Fibroblast of skin of right quadriceps (primary cell): Measurements from ENCODE around the gene KIF13A.
"Not testable (repeated sequence)": the region's sequence is repeated elsewhere in the genome, so short reads cannot be mapped to it uniquely, and the experiment has no call there.

ENCODE experiments used
- DNase-seq: peaks from one replicate; pipeline ENCODE4 v3.0.0-alpha.2; 2013

KIF13A gene

DNA sequence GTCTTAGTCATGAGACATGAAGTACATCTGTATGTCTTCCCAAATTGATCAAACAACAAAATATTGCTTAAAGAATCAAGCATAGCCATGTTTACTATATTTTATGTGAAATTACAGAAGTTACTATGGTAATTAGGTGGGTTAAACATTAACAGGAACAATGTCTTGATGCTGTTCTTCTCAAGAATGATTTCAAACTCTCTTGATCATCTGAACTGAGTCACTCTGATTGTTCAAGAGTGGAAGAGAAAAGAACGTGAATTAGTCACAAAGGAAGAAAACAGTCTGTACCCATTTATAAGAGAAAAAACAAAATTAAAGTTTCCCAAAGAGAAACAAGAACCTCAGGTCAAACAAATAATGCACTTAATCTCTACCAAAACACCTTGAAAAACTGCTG is 218.6 kb downstream of the KIF13A start:
- DNase-seq, result no peak

DNA sequence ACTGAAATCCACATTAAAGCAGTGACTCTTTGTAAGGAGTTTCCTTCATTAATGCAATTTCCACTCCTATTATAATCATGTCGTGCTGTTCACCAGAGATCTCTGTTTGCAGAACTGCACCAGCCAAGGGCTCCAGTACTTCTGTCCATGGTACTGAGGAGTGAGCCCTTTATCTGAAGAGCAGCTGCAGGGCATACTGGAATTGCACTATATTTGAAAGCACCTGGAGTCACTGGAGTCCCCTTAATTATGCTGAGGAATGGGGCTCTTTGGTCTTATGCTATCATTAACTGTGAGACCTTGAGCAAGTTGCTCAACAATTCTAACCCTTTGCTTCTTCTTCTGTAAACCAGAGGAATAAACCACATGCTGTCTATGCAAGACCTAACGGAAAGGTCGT is 219.0 kb downstream of the KIF13A start:
- DNase-seq, result peak; percentile 12

DNA sequence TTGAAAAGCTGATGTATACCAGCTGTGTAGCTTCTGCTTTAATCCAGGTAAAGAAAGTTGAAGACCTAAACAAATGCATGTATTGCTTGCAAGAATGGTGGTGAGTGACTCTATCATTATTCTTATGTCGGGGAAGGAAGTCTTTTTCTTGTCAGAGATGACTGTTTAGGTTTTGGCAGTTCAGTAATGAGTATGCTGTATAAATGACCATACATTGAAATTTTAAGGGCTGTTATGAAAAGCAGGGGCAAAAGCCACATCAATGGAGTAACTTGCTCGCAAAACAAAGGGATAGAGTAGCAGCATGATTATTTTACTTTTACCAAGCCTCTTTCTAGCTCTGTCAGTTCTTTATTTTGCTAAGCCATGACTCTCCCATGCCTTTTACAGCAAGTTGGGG is 224.8 kb downstream of the KIF13A start:
- no peak for DNase-seq

DNA sequence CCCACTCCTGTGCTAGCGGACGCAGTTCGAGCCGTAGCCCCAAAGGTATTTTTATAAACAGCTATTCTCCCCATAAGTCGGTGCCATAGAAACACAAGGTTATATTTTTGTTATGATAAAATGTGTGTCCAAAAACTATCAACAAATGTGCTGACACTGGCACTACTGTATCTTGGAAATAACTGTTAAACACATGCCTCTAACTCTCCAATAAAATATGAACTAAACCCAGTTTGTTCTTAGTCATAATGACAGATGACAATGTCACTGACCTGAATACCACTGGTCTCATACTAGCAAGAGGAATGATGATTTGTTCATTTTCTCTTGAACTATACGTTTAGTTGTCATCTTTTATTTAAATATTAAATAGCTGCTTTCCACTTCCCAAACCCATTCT is 229.3 kb downstream of the KIF13A start:
- DNase-seq, result no peak

DNA sequence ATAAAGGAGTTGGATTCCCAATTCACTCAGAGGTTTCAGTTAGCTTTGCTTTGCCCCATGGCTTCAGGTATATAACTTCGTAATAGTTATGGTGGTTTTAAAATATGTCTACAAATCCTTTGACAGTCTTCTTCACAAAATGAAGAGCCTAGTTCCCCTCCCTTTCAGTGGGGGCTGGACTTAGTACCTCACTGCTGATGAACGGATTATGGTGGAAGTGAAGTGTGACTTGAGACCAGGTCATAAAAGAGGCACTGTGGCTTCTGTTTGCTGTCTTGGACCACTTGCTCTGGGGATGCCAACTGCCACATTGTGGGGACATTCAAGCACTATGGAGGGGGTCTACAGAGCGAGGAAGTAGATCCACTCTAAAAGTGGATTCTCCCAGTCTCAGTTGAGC is 233.2 kb downstream of the KIF13A start:
- no peak for DNase-seq

DNA sequence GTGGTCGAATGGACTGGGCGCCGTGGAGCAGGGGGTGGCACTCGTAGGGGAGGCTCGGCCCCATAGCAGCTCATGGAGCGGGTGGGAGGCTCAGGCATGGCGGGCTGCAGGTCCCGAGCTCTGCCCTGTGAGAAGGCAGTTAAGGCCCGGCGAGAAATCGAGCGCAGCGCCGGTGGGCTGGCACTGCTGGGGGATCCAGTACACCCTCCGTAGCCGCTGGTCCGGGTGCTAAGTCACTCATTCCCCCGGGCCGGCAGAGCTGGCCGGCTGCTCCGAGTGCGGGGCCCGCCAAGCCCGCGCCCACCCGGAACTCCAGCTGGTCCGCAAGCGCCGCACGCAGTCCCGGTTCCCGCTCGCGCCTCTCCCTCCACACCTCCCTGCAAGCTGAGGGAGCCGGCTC is 242.1 kb downstream of the KIF13A start:
- DNase-seq, result not testable (repeated sequence)

DNA sequence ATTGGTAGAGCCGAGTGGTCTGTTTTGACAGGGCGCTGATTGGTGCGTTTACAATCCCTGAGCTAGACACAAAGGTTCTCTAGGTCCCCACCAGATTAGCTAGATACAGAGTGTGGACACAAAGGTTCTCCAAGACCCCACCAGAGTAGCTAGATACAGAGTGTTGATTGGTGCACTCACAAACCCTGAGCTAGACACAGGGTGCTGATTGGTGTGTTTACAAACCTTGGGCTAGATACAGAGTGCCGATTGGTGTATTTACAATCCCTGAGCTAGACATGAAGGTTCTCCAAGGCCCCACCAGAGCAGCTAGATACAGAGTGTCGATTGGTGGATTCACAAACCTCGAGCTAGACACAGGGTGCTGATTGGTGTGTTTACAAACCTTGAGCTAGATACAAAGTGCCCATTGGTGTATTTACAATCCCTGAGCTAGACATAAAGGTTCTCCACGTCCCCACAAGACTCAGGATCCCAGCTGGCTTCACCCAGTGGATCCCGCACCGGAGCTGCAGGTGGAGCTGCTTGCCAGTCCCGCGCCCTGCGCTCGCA is 242.6 kb downstream of the KIF13A start:
- not testable (repeated sequence) for DNase-seq

DNA sequence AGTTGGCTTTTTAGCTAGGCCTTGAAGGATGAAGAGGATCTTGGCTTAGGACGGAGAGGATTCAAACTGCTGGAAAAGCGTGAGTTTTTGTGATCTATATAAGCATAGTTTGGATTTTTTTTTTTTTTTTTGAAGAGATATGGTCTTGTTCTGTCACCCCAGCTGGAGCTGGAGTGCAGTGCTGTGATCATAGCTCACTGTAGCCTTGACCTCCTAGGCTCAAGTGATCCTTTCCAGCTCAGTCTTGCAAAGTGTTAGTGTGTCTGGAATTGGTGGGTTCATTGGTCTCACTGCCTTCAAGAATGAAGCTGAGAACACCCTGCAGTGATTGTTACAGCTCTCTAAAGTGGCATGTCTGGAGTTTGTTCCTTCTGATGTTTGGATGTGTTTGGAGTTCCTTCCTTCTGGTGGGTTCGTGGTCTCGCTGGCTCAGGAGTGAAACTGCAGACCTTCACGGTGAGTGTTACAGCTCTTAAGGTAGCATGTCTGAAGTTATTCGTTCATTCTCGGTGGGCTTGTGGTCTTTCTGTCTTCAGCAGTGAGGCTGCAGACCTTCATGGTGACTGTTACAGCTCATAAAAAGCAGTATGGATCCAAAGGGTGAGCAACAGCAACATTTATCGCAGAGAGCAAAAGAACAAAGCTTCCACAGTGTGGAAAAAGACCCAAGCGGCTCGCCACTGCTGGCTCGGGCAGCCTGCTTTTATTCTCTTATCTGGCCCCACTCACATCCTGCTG is 243.2 kb downstream of the KIF13A start:
- DNase-seq, result no peak

DNA sequence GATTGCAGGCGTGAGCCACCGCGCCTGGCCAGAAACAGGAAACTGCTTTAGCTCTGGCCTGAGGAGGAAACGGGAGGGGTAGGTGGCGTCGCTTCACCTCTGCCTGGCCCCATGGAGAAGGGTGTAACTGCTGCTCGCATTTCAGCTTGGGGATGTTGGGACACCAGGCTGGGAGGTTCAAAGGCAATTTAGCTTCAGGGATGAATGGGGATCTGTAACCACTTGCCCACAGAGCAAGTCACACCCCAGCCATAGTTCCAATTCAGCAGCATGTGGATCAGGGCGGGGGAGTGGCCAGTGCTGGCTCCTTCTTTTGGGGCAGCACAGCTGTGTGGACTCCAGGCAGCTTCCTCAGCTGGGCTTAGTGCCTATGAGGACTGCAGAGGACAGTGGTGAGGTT is 245.9 kb downstream of the KIF13A start:
- no peak for DNase-seq

DNA sequence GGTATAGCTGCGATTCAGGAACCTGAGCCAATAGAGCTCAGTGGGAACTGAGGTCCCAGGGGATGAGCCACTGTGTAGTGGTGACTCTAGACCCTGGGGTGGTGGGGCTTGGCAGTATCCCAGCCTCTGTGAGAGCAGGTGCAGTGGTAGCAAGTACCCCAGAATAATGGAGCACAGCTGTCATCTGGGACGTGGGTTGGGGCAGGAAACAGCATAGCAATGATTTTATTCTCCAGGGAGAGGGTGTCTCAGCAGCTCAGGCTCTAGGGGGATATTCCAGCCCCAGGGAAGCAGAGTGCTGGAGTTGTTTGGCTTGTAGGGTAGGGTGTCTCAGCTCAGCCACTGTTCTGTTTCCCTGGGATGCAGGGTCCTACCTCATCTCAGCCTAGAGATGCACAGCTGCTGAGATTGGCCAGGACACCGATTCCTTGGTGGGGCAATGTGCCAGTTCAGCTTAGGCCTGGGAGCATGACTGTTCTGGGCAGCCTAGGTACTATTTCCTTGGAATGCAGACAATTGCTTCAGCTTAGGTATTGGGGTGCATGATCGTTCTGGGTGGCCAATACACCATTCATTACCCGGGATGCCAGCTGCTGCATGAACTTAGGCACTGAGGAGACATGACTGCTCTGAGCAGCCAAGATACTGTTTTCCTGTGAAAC is 246.7 kb downstream of the KIF13A start:
- no peak for DNase-seq

DNA sequence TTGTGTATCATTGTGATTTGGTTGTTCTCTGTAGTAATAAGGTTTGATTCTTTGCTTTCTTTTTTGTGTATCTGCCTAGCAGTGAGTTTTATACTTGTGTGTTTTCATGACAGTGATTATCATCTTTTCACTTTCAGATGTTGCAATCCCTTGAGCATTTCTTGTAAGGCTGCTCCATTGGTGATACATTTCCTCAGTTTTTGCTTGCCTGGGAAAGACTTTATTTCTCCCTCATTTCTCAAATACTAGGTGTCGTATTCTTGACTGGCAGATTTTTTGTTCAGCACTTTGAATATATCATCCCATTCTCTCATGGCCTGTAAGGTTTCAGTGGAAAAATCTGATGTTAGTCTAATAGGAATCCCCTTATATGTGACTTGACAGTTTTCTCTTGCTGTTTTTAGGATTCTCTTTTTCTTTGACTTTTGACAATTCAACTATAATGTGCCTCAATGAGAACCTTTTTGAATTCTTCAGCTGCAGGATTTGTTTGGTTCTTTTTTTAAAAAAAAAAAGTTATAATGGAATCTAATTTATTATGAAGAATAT is 249.7 kb downstream of the KIF13A start:
- DNase-seq, result no peak

DNA sequence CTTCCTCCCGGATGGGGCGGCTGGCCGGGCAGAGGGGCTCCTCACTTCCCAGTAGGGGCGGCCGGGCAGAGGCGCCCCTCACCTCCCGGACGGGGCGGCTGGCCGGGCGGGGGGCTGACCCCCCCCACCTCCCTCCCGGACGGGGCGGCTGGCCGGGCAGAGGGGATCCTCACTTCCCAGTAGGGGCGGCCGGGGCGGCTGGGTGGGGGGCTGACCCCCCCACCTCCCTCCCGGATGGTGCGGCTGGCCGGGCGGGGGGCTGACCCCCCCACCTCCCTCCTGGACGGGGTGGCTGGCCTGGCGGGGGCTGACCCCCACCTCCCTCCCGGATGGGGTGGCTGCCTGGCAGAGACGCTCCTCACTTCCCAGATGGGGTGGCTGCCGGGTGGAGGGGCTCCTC is 252.1 kb downstream of the KIF13A start:
- not testable (repeated sequence) for DNase-seq

DNA sequence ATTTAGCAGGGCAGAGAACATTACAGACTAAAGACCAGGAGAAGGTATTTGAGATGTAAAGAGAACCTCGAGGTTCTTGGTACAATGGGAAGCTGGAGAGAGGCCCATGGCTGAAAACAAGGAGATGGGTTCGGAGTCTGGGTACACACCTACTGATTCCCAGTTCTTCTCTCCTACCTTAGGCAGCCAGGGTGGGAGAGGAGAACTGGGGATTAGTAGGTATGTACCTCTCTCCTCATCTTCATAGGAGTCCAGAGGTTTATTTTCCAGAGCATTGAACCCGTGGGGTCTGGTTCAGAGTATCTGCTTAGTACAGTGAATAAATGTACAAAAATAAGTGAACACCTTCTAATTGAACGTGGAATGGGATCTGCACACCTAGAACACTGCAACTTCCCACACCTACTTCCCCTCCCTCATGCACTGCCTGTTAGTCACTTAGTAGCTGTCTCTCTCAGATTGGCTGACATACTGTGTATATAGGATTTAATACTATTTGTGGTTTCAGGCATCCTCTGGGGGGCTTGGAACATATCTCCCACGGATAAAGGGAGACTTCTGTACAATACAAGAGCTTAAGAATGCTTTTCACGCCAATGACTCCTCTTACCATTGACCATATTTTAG is 257.2 kb downstream of the KIF13A start:
- no peak for DNase-seq

DNA sequence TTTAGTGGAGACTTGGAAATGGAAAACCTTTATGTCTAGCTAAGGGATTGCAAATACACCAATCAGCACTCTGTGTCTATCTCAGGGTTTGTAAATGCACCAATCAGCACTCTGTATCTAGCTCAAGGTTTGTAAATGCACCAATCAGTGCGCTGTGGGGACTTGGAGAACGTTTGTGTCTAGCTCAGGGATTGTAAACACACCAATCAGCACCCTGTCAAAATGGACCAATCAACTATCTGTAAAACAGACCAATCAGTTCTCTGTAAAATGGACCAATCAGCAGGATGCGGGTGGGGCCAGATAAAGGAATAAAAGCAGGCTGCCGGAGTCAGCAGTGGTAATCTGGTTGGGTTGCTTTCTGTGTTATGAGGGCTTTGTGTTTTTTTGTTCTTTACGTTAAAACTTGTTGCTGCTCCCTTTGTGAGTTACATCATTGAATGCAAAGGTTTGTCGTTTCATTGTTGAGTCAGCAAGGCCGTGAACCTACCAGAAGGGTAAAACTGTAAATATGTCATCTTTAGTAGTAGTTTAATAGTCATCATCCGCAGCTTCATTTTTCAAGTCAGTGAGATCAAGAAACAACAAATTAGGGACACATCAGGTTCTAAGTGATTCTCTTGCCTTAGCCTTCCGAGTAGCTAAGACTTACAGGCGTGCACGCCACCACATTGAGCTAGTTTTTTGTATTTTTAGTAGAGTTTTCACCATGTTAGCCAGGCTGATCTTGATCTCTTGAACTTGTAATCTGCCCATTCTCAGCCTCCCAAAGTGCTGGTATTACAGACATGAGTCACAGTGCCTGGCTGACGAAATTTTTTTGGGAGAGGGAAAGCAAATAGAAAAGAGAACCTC is 258.0 kb downstream of the KIF13A start:
- peak; percentile 44 for DNase-seq

DNA sequence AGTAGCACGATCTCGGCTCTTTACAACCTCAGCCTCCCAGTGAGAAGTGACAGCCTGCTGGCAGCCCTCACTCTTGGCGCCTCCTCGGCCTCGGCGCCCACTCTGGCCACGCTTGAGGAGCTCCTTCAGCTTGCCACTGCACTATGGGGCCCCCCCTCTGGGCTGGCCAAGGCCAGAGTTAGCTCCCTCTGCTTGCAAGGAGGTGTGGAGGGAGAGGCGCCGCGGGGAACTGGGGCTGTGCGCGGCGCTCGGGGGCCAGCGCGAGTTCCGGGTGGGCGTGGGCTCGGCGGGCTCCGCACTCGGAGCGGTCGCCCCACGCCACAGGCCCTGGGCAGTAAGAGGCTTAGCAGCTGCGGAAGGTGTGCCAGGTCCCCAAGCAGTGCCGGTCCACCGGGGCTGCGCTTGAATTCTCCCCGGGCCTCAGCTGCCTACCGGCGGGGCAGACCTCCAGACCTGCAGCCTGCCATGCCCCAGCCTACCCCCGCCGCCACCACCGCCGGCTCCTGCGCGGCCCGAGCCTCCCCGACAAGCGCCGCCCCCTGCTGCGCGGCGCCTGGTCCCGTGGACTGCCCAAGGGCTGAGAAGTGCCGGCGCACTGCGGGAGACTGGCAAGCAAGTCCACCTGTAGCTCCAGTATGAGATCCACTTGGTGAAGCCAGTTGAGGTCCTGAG is 258.7 kb downstream of the KIF13A start:
- DNase-seq, result no peak

DNA sequence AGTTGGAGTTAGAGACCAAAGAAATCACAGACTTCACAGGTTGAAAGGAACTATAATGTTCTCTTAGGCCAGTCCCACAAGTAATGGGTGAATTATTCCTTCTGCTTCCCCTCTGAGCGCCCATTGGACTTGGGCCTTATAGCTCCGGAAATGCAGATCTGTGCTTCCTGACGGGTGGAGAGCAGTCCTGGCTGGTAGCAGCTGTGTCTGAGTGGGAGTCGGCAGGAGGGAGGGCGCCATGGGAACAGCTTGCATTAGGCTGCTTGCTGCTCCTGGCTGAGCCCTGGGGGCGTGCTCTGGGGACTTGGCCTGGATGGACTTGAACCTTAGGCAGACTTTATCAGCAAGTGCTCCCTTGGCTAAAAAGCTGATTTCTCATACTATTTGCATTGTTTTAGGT is 262.4 kb downstream of the KIF13A start:
- DNase-seq, result peak; percentile 38

DNA sequence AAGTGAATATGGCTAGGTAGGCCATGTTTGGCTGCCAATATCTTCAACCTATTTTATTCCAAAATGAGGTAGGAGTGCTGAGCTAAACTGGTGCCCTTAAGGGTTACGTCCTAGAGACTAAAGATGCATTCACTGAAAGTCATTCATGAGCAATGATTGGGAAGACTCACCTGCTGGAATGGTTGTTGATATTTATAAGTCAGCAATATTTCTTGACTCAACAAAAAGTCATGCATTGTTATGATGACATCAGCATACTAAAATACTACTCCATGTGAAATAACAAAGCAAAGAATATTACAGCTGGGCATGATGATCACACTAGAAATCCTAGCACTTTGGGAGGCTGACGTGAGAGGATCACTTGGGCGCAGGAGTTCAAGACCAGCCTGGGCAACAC is 263.1 kb downstream of the KIF13A start:
- no peak for DNase-seq

DNA sequence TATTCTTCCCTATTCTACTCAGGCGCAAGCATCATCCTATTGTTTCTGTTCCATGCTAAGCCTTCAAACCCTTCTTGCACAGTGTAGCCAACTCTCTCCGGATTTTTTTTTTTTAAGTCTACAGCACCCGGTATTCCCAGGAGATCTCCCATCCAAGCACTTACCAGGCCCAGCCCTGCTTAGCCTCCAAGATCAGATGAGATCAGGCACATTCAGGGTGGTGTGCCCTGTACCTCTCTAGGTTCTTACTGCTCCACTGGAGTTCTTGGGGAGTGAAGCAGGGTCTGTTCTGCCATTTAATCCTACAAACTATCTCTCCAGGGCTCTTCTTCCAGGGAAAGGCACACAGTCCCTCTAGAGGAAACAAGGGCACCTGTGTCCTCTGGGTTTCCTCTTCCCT is 265.8 kb downstream of the KIF13A start:
- no peak for DNase-seq

DNA sequence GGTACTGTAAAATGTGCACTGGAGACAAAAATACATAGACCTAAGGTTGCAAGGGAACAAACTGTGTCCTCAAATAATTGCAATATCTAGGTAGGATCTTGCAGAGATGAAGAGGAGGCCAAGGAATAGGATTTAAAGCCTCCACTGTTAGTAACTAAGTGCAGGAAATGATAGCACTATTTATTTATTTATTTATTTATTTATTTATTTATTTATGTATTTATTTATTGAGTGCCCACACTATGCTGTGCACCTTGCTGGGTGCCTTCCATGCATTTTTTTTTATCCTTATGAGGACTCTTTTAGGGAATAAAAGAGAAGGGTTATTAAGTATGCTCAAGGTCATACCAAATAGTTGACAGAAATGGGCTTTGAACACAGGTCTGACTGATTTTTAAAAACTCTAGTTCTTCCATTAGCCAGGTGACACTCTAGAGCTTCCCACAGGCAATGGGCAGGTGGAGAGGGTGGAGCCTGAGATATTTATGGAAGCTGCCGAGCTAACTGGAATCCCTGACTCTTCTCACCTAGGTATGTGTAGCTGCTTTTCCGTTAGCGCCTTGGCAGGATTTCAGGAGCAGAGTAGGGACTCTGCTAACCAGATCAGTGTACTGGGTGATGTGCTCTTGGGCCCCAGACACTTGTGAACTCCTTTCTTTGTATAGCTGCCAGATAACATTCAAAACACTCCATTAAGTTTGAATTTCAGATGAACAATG is 268.0 kb downstream of the KIF13A start:
- DNase-seq, result no peak

DNA sequence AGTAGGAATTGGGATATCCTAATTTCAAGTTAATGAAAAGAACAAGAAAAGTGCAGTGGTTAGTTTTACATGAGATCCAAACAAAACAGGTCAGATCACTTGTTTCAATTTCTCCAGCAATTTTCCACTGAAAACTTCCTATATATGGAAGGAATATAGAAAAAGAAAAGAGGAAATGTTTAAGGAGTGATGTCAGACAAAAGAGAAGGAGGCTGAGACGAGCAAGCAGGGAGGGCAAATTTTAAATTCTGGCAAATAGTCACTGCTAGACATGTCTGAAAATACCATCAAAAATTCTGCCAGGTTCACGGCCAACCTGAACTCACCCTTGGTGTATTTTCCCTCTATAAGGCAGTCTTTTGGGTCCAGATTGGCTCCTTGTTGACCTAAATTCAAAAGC is 271.2 kb downstream of the KIF13A start:
- DNase-seq, result peak; percentile 32
